IMR-90 (cell line): ENCODE results near the gene RGS14. TPM values are rescaled to one million over a fixed set of nuclear protein-coding genes. Genes with fewer than 3 reads are reported as not detected.
A peak's percentile ranks its signal among the peaks of the same experiment; 100 is the strongest.

Experiments used
- ATAC-seq: fragments of 200-7000 bp; cut with Tn5 transposase; 2 replicates; pipeline ENCODE4 v1.9.1; 2020; ENCODE audit warnings: low read depth, mild to moderate bottlenecking, moderate library complexity
- BruUV-seq: library from RNA; stranded (reverse); fragments of 400-500 nt; replicated peaks from 2 replicates; lab custom pipeline; 2021; lab: Mats Ljungman, UMichigan
- CTCF ChIA-PET: fragments of 300-600 bp; formaldehyde crosslinking; extraction: SDS; loops from one replicate; lab custom pipeline; 2021; ENCODE audit warnings: antibody characterized with exemption; lab: Yijun Ruan, JAX
- POLR2A ChIA-PET: fragments of 300-600 bp; sonication (Branson Sonifier 250); formaldehyde crosslinking; loops from one replicate; lab custom pipeline; 2022; ENCODE audit warnings: antibody characterized with exemption; ENCODE audit not compliant: unreplicated experiment; lab: Charles Lee
- DNase-seq: peaks from one replicate; pipeline ENCODE4 v3.0.0; 2013
- H2AFZ ChIP-seq: replicated peaks from 2 replicates; pipeline ENCODE3; 2013; ENCODE audit warnings: low read length, mild to moderate bottlenecking; ENCODE audit not compliant: poor library complexity
- H2AK5ac ChIP-seq: 2 replicates; pipeline ENCODE4 v1.6.1; 2013; ENCODE audit warnings: low read depth, low read length, inconsistent platforms
- H2AK9ac ChIP-seq: replicated peaks from 2 replicates; pipeline ENCODE3; 2013; ENCODE audit warnings: mild to moderate bottlenecking, low read depth, low read length, moderate library complexity; ENCODE audit not compliant: poor library complexity
- H2BK120ac ChIP-seq: 2 replicates; pipeline ENCODE4 v1.6.1; 2013; ENCODE audit warnings: low read depth, low read length, inconsistent platforms
- H2BK15ac ChIP-seq: 3 replicates; pipeline ENCODE4 v1.6.1; 2013; ENCODE audit warnings: low read depth, low read length, inconsistent platforms
- H2BK20ac ChIP-seq: 2 replicates; pipeline ENCODE4 v1.6.1; 2013; ENCODE audit warnings: low read depth, mild to moderate bottlenecking, inconsistent platforms, low read length, moderate library complexity
- H2BK5ac ChIP-seq: 2 replicates; pipeline ENCODE4 v1.6.1; 2013; ENCODE audit warnings: mild to moderate bottlenecking, low read depth, low read length, inconsistent platforms; ENCODE audit not compliant: poor library complexity, severe bottlenecking
- H3K14ac ChIP-seq: replicated peaks from 2 replicates; pipeline ENCODE4 v1.6.1; 2013; ENCODE audit warnings: low read depth, low read length, inconsistent platforms
- H3K18ac ChIP-seq: 2 replicates; pipeline ENCODE4 v1.6.1; 2013; ENCODE audit warnings: low read depth, low read length, control low read depth
- H3K23ac ChIP-seq: 2 replicates; pipeline ENCODE4 v1.6.1; 2013; ENCODE audit warnings: low read depth, low read length, inconsistent platforms
- H3K27ac ChIP-seq: 2 replicates; pipeline ENCODE4 v1.5.1; 2013; ENCODE audit warnings: mild to moderate bottlenecking, control low read depth, low read length; ENCODE audit not compliant: insufficient read depth
- H3K27me3 ChIP-seq: 2 replicates; pipeline ENCODE4 v1.6.1; 2013; ENCODE audit warnings: low read length; ENCODE audit not compliant: control insufficient read depth, insufficient read depth
- H3K36me3 ChIP-seq: 2 replicates; pipeline ENCODE4 v1.6.1; 2013; ENCODE audit warnings: low read length, mixed read lengths; ENCODE audit not compliant: control insufficient read depth, insufficient read depth
- H3K4ac ChIP-seq: 2 replicates; pipeline ENCODE4 v1.6.1; 2013; ENCODE audit warnings: low read depth, low read length, inconsistent platforms
- H3K4me1 ChIP-seq: 2 replicates; pipeline ENCODE4 v1.6.1; 2013; ENCODE audit warnings: low read length, mixed read lengths; ENCODE audit not compliant: control insufficient read depth, insufficient read depth
- H3K4me2 ChIP-seq: 2 replicates; pipeline ENCODE4 v1.6.1; 2013; ENCODE audit warnings: low read depth, mild to moderate bottlenecking, control low read depth, low read length, moderate library complexity
- H3K4me3 ChIP-seq: 2 replicates; pipeline ENCODE4 v1.5.1; 2013; ENCODE audit warnings: low read depth, mild to moderate bottlenecking, control low read depth, low read length, moderate library complexity; ENCODE audit not compliant: insufficient read depth
- H3K56ac ChIP-seq: 2 replicates; pipeline ENCODE4 v1.6.1; 2013; ENCODE audit warnings: low read length, inconsistent platforms; ENCODE audit not compliant: insufficient read depth; ENCODE audit errors: extremely low read depth
- H3K79me1 ChIP-seq, 2 experiments: 2 replicates each; pipeline ENCODE4 v1.6.1; 2013; ENCODE audit warnings: low read length in 2 of 2, inconsistent platforms in 1 of 2, low read depth in 1 of 2
- H3K9ac ChIP-seq: 2 replicates; pipeline ENCODE4 v1.6.1; 2013; ENCODE audit warnings: low read depth, low read length, control low read depth
- H3K9me1 ChIP-seq: 2 replicates; pipeline ENCODE4 v1.6.1; 2013; ENCODE audit warnings: low read length, inconsistent platforms; ENCODE audit not compliant: insufficient read depth
- H3K9me3 ChIP-seq: 2 replicates; pipeline ENCODE4 v1.6.1; 2013; ENCODE audit warnings: low read length; ENCODE audit not compliant: control insufficient read depth, insufficient read depth
- H4K20me1 ChIP-seq: 2 replicates; pipeline ENCODE4 v1.6.1; 2013; ENCODE audit warnings: low read length, inconsistent platforms; ENCODE audit not compliant: insufficient read depth
- H4K5ac ChIP-seq: 2 replicates; pipeline ENCODE4 v1.6.1; 2013; ENCODE audit warnings: mild to moderate bottlenecking, low read depth, low read length, control low read depth
- H4K8ac ChIP-seq, 2 experiments: 2 replicates each; pipeline ENCODE4 v1.6.1; 2013; ENCODE audit warnings: low read depth in 2 of 2, low read length in 2 of 2, control low read depth in 1 of 2, inconsistent platforms in 1 of 2
- H4K91ac ChIP-seq: 2 replicates; pipeline ENCODE4 v1.6.1; 2013; ENCODE audit warnings: low read depth, low read length, inconsistent platforms; ENCODE audit not compliant: insufficient read depth
- BHLHE40 ChIP-seq: fragments of 150-350 bp; IDR thresholded peaks from 2 replicates; pipeline ENCODE4 v1.6.1; 2016; ENCODE audit warnings: mild to moderate bottlenecking, low read depth, low read length
- CEBPB ChIP-seq: IDR thresholded peaks from 2 replicates; pipeline ENCODE4 v1.6.1; 2012; ENCODE audit warnings: low read depth, low read length, improper control_type of control experiment
- CTCF ChIP-seq: conservative IDR thresholded peaks from 2 replicates; pipeline ENCODE4 v1.5.1; 2012; ENCODE audit warnings: mild to moderate bottlenecking, low read depth, low read length, improper control_type of control experiment
- ELK1 ChIP-seq: fragments of 150-350 bp; IDR thresholded peaks from 2 replicates; pipeline ENCODE4 v1.6.1; 2016; ENCODE audit warnings: low read depth, mild to moderate bottlenecking, low read length, moderate library complexity, borderline replicate concordance
- MAFK ChIP-seq: IDR thresholded peaks from 2 replicates; pipeline ENCODE4 v1.6.1; 2012; ENCODE audit warnings: low read depth, low read length, improper control_type of control experiment
- MAZ ChIP-seq: IDR thresholded peaks from 2 replicates; pipeline ENCODE4 v1.6.1; 2012; ENCODE audit warnings: low read depth, mild to moderate bottlenecking, low read length, improper control_type of control experiment, moderate library complexity, borderline replicate concordance
- MXI1 ChIP-seq: IDR thresholded peaks from 2 replicates; pipeline ENCODE4 v1.6.1; 2012; ENCODE audit warnings: low read depth, mild to moderate bottlenecking, low read length, moderate library complexity, borderline replicate concordance
- NFE2L2 ChIP-seq: fragments of 150-350 bp; IDR thresholded peaks from 2 replicates; pipeline ENCODE4 v1.6.1; 2016; ENCODE audit warnings: low read depth, mild to moderate bottlenecking, low read length
- POLR2A ChIP-seq: IDR thresholded peaks from 2 replicates; pipeline ENCODE4 v1.6.1; 2012; ENCODE audit warnings: mild to moderate bottlenecking, low read depth, low read length
- RAD21 ChIP-seq: IDR thresholded peaks from 2 replicates; pipeline ENCODE4 v1.6.1; 2012; ENCODE audit warnings: low read length, improper control_type of control experiment
- RCOR1 ChIP-seq: IDR thresholded peaks from 2 replicates; pipeline ENCODE4 v1.6.1; 2012; ENCODE audit warnings: mild to moderate bottlenecking, low read length, improper control_type of control experiment; ENCODE audit not compliant: insufficient replicate concordance
- RFX5 ChIP-seq: IDR thresholded peaks from 2 replicates; pipeline ENCODE4 v1.8.0; 2012; ENCODE audit warnings: low read depth, mild to moderate bottlenecking, low read length, moderate library complexity
- SMC3 ChIP-seq: fragments of 150-350 bp; IDR thresholded peaks from 2 replicates; pipeline ENCODE4 v1.6.1; 2016; ENCODE audit warnings: low read depth, mild to moderate bottlenecking, antibody characterized with exemption, low read length, moderate library complexity
- USF2 ChIP-seq: fragments of 150-350 bp; IDR thresholded peaks from 2 replicates; pipeline ENCODE4 v1.6.1; 2017; ENCODE audit warnings: mild to moderate bottlenecking, antibody characterized with exemption, low read length, low read depth
- WGBS, 2 experiments: methylation state at CpG; one replicate each; pipeline versions ENCODE4 v1.1.5 to v1.1.7; 2013; ENCODE audit warnings: missing lambda C conversion rate in 2 of 2; ENCODE audit not compliant: insufficient read length in 1 of 2; ENCODE audit errors: extremely low coverage in 2 of 2; 5-methylcytosine and 5-hydroxymethylcytosine counted together
- dilution Hi-C: fragments of 300-500 bp; cut with HindIII; formaldehyde crosslinking; loops from one replicate; pipeline ENCODE4 v1.14.3; 2018; ENCODE audit warnings: low sequenced_read_pairs; ENCODE audit not compliant: unreplicated experiment
- in situ Hi-C: fragments of 300-500 bp; cut with MboI; formaldehyde crosslinking; loops from 3 replicates; pipeline ENCODE4 v1.14.3; 2019; ENCODE audit warnings: low sequenced_read_pairs, inconsistent platforms, mixed read lengths
- intact Hi-C: fragments of 100-400 bp; cut with micrococcal nuclease; formaldehyde crosslinking; loops from 2 replicates; pipeline ENCODE4 v1.10.0; 2022
- polyA plus RNA-seq, 3 experiments: library from polyadenylated mRNA; depleted of rRNA; stranded (reverse); fragments of >200 nt; gene quantifications; 2 replicates each; pipeline ENCODE4 v1.2.3, GENCODE V29; 2012; ENCODE audit warnings: low replicate concordance in 1 of 3
- total RNA-seq: library from RNA; depleted of rRNA; stranded (reverse); fragments of >200 nt; gene quantifications from 2 replicates; pipeline ENCODE4 v1.2.3, GENCODE V29; 2012

Gene RGS14
- total and polyA plus RNA-seq, 2 of the 4 experiments (the other 2 are of a cell fraction), result 1.1 to 6.5 TPM

GRCh38 chr5:177365845-177366527 is 8.3 kb downstream of the RGS14 start:
- peak overlapping the region; percentile 83 for H3K14ac ChIP-seq
- no peak for DNase-seq
- in situ Hi-C loops, result no loop called here
- no peaks in the 10 kb centered on the region for H3K9me3 ChIP-seq
- H3K27me3 ChIP-seq, result peaks cover 9% of the 10 kb centered on the region; the same call in 1 of the 2 replicates
- no peak overlapping the region for H3K4me3 ChIP-seq
- dilution Hi-C loops, result no loop called here
- ATAC-seq, result no peak
- CTCF ChIA-PET, result interaction anchor here (0.6 to 1.3 kb wide), 2 partner anchors 10 to 25 kb away, joined by 4 read pairs; no protein-coding TSS in a partner anchor
- WGBS, 2 experiments, result no CpG with 5 or more reads among the region's 14 CpGs
- H4K5ac ChIP-seq, result peak overlapping the region; percentile 45
- peak overlapping the region; percentile 54 for H3K9ac ChIP-seq
- peak overlapping the region; percentile 26; the same call in 1 of the 2 replicates for H2BK20ac ChIP-seq
- H2BK15ac ChIP-seq, result 0 out of 3 replicates have a peak overlapping the region, but pooled peaks have one; percentile 56
- no peaks in the 10 kb centered on the region for H3K9me1 ChIP-seq
- H2AFZ ChIP-seq, result peak overlapping the region; percentile 91
- H4K91ac ChIP-seq, result peak overlapping the region; percentile 37
- peaks cover 9% of the 10 kb centered on the region; the same call in 1 of the 2 replicates for H3K4me1 ChIP-seq
- H4K8ac ChIP-seq, result peak overlapping the region; percentile 84 to 92; a peak in 3 of 4 replicates
- peak overlapping the region; percentile 50; the same call in 1 of the 2 replicates for H3K56ac ChIP-seq
- POLR2A ChIA-PET, result no interaction called here
- no peaks in the 10 kb centered on the region; the same call in 1 of the 2 replicates for H4K20me1 ChIP-seq
- no peaks in the 10 kb centered on the region for H3K79me1 ChIP-seq
- H2AK5ac ChIP-seq, result peak overlapping the region; percentile 82
- intact Hi-C loops, result no loop called here
- peak overlapping the region; percentile 41 for H3K27ac ChIP-seq
- H2BK5ac ChIP-seq, result peak overlapping the region; percentile 38
- BruUV-seq, result no TSS peak
- H3K4me2 ChIP-seq, result peak overlapping the region; percentile 20; the same call in 1 of the 2 replicates
- no peaks in the 10 kb centered on the region for H3K36me3 ChIP-seq
- H3K18ac ChIP-seq, result peak overlapping the region; percentile 38
- H2AK9ac ChIP-seq, result peak overlapping the region; percentile 85
- H2BK120ac ChIP-seq, result peak overlapping the region; percentile 44
- peak overlapping the region; percentile 88 for H3K4ac ChIP-seq
- no peak overlapping the region; the same call in 1 of the 2 replicates for H3K23ac ChIP-seq
- TF ChIP-seq BHLHE40 (no peak), SMC3 (no peak), MAFK (no peak), RAD21 (no peak), NFE2L2 (no peak), CTCF (no peak), MXI1 (no peak), MAZ (no peak), POLR2A (no peak), USF2 (no peak), RCOR1 (no peak), ELK1 (no peak), CEBPB (no peak), RFX5 (no peak)
